Measurements from ENCODE around the gene CHST11. TPM values are rescaled to one million over a fixed set of nuclear protein-coding genes. Genes with fewer than 3 reads are reported as not detected.

CHST11 gene
- total RNA-seq, 1 experiment from 2014 or later, result 6.7 TPM

DNA sequence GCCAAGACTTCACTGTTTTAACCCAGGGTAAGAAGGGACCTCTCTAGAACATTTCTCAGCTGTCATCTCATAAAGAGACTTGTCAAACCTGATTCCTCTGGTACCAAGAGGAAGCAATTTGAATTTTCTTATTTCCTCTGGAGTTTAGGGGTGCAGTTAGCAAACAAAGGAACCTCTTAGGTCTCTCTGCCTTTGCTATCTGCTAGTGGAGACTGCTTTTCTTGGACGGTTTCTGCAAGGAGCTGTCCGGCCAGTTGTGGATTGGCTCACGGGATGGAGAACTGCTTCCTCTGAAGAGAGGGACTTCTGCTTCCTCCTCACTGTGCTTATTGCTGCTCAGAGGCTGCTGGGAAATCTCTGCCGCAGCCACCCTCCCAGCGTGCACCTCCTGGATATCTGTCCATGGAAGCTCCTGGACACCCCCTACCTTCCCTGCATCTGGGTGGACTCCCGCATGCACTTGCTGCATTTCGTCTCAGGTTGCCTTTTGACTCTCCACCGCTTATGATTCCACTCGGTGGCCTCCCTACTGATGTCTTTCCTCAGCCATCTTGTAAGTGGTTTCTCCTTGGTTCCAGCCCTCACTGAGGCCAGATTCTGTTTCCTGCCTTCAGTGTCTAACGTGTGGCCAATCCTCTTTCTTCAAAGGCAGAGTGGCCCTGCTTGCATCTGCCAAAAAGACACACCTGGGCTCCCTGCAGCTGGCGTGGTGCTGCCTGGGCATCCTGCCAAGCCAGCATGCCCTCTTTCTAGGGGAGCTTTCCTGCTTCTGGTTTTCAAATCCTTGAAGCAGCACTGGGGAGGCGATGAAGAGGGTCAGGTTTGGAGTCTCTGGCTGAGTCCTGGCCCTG, 187.3 kb downstream of the CHST11 start:
- TF ChIP-seq, protein P1, sequence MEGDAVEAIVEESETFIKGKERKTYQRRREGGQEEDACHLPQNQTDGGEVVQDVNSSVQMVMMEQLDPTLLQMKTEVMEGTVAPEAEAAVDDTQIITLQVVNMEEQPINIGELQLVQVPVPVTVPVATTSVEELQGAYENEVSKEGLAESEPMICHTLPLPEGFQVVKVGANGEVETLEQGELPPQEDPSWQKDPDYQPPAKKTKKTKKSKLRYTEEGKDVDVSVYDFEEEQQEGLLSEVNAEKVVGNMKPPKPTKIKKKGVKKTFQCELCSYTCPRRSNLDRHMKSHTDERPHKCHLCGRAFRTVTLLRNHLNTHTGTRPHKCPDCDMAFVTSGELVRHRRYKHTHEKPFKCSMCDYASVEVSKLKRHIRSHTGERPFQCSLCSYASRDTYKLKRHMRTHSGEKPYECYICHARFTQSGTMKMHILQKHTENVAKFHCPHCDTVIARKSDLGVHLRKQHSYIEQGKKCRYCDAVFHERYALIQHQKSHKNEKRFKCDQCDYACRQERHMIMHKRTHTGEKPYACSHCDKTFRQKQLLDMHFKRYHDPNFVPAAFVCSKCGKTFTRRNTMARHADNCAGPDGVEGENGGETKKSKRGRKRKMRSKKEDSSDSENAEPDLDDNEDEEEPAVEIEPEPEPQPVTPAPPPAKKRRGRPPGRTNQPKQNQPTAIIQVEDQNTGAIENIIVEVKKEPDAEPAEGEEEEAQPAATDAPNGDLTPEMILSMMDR (conservative IDR thresholded peaks at IDR 0.05), result no peak
- Histone ChIP-seq H3K27me3 (ENCODE audit: insufficient read depth, low read length) (no peaks in the 10 kb centered on the region), H2BK15ac (ENCODE audit: low read depth, low read length) (no peak overlapping the region), H2BK20ac (ENCODE audit: low read depth, low read length, poor library complexity, severe bottlenecking) (no peak overlapping the region), H3K23ac (ENCODE audit: insufficient read length, low read depth, low read length) (no peak overlapping the region), H3K56ac (ENCODE audit: insufficient read length, low read depth, low read length) (no peak overlapping the region), H2AFZ (ENCODE audit: low read length) (no peak overlapping the region), H4K20me1 (ENCODE audit: control insufficient read depth, insufficient read depth, insufficient read length) (no peaks in the 10 kb centered on the region), H3K27ac (ENCODE audit: insufficient read length, low read depth, low read length) (no peak overlapping the region), H3K4ac (ENCODE audit: low read depth, low read length) (no peak overlapping the region), H4K5ac (ENCODE audit: insufficient read length, low read depth, low read length) (no peak overlapping the region), H3T11ph (ENCODE audit: low read length) (no peak overlapping the region), H3K4me1 (ENCODE audit: insufficient read depth, low read length) (no peaks in the 10 kb centered on the region), H2AK5ac (ENCODE audit: insufficient read length, low read length) (no peak overlapping the region), H3K18ac (ENCODE audit: insufficient read length, low read depth, low read length) (no peak overlapping the region), H2BK5ac (ENCODE audit: insufficient read length, low read length) (no peak overlapping the region), H3K79me1 (ENCODE audit: insufficient read depth, low read depth, low read length, poor library complexity, severe bottlenecking) (no peaks in the 10 kb centered on the region), H3K9ac (ENCODE audit: extremely low read depth, insufficient read length, low read length) (no peak overlapping the region), H3K9me3 (ENCODE audit: control insufficient read depth, low read depth, low read length) (no peaks in the 10 kb centered on the region), H3K23me2 (ENCODE audit: insufficient read length, low read depth, low read length, poor library complexity, severe bottlenecking) (no peaks in the 10 kb centered on the region), H2BK120ac (ENCODE audit: low read depth, low read length, poor library complexity, severe bottlenecking) (no peak overlapping the region), H3K4me2 (ENCODE audit: insufficient read depth, insufficient read length, low read length) (no peak overlapping the region), H4K91ac (ENCODE audit: insufficient read length, low read depth, low read length) (no peak overlapping the region), H2BK12ac (ENCODE audit: insufficient read length, low read depth, low read length) (no peak overlapping the region), H3K14ac (ENCODE audit: insufficient read depth, low read length) (no peak overlapping the region), H3K79me2 (ENCODE audit: insufficient read depth, low read length) (no peaks in the 10 kb centered on the region), H4K8ac (replicated peaks; ENCODE audit: insufficient read length, low read depth, low read length) (no peak overlapping the region)
- no CpG with 5 or more reads among the region's 12 CpGs for WGBS (ENCODE audit: extremely low coverage, insufficient read length, low lambda C conversion rate)
- DNase-seq, result no peak
- peaks cover 9 to 11% of the 10 kb centered on the region in 2 experiments; a peak in 3 of 4 replicates for H3K4me1 Mint-ChIP-seq
- H3K36me3 Mint-ChIP-seq (ENCODE audit: insufficient read depth in 1 of 3, low read depth in 3 of 3), result no peaks in the 10 kb centered on the region; a peak in 4 of 7 replicates
- H3K4me3 Mint-ChIP-seq, result no peak overlapping the region
- peaks cover 3% of the 10 kb centered on the region; the same call in 1 of the 2 replicates for H3K27me3 Mint-ChIP-seq (ENCODE audit: low read depth)
- peaks cover 0 to 3% of the 10 kb centered on the region in 2 experiments; a peak in 3 of 5 replicates for H3K9me3 Mint-ChIP-seq
- no peak overlapping the region; a peak in 1 of 7 replicates for H3K27ac Mint-ChIP-seq
